DND-41 (cell line): ENCODE measurements around the gene BMP2K.

Experiments
- ATAC-seq: fragments of 200-7000 bp; cut with Tn5 transposase; 3 replicates; pipeline ENCODE4 v1.9.1; 2021; ENCODE audit warnings: low read depth; ENCODE audit not compliant: insufficient read depth
- DNase-seq: peaks from one replicate; pipeline ENCODE4 v3.0.0-alpha.2; 2020
- H2AFZ ChIP-seq: 2 replicates; pipeline ENCODE4 v1.6.0; 2012; ENCODE audit warnings: low read depth, low read length
- H3K27ac ChIP-seq: 2 replicates; pipeline ENCODE4 v1.5.1; 2012; ENCODE audit warnings: low read length, inconsistent platforms
- H3K27me3 ChIP-seq: fragments of 200-600 bp; sonication (generic); 2 replicates; pipeline ENCODE4 v1.6.0; 2012; ENCODE audit warnings: low read length, mild to moderate bottlenecking, inconsistent platforms; ENCODE audit not compliant: insufficient read depth, poor library complexity
- H3K36me3 ChIP-seq: 2 replicates; pipeline ENCODE4 v1.5.1; 2012; ENCODE audit warnings: low read length, inconsistent platforms; ENCODE audit not compliant: insufficient read depth
- H3K4me1 ChIP-seq: 2 replicates; pipeline ENCODE4 v1.5.1; 2012; ENCODE audit warnings: mild to moderate bottlenecking, low read length; ENCODE audit not compliant: insufficient read depth
- H3K4me2 ChIP-seq: 2 replicates; pipeline ENCODE4 v1.6.0; 2012; ENCODE audit warnings: mild to moderate bottlenecking, moderate library complexity, low read length, inconsistent platforms; ENCODE audit not compliant: insufficient read depth
- H3K4me3 ChIP-seq, 2 experiments: fragments of 200-600 bp in 1 of 2; shearing (Covaris generic) in 1 of 2; 2 replicates each; pipeline ENCODE4 v1.5.1; 2012 to 2016; ENCODE audit warnings: inconsistent platforms in 2 of 2, low read length in 2 of 2, mild to moderate bottlenecking in 2 of 2, low read depth in 1 of 2, moderate library complexity in 1 of 2
- H3K79me2 ChIP-seq: 2 replicates; pipeline ENCODE4 v1.6.0; 2012; ENCODE audit warnings: low read length, inconsistent platforms; ENCODE audit not compliant: insufficient read depth
- H3K9ac ChIP-seq: 2 replicates; pipeline ENCODE4 v1.6.0; 2012; ENCODE audit warnings: low read depth, mild to moderate bottlenecking, inconsistent platforms, low read length, moderate library complexity
- H3K9me3 ChIP-seq: 2 replicates; pipeline ENCODE4 v1.5.1; 2012; ENCODE audit warnings: low read length, moderate library complexity, mild to moderate bottlenecking, inconsistent platforms; ENCODE audit not compliant: insufficient read depth, severe bottlenecking
- H4K20me1 ChIP-seq: 2 replicates; pipeline ENCODE4 v1.6.0; 2012; ENCODE audit warnings: low read length; ENCODE audit not compliant: insufficient read depth
- EZH2 ChIP-seq: IDR thresholded peaks from 3 replicates; pipeline ENCODE4 v1.6.1; 2012; ENCODE audit warnings: borderline replicate concordance, low read depth, mild to moderate bottlenecking, moderate library complexity, low read length, inconsistent platforms; ENCODE audit not compliant: severe bottlenecking
- TF ChIP-seq, protein P1 (sequence below): IDR thresholded peaks from 2 replicates; pipeline ENCODE4 v1.5.1; 2012; ENCODE audit warnings: borderline replicate concordance, low read length, moderate library complexity, mild to moderate bottlenecking; ENCODE audit not compliant: poor library complexity, severe bottlenecking; ENCODE audit errors: extremely low read depth

Gene BMP2K

DNA sequence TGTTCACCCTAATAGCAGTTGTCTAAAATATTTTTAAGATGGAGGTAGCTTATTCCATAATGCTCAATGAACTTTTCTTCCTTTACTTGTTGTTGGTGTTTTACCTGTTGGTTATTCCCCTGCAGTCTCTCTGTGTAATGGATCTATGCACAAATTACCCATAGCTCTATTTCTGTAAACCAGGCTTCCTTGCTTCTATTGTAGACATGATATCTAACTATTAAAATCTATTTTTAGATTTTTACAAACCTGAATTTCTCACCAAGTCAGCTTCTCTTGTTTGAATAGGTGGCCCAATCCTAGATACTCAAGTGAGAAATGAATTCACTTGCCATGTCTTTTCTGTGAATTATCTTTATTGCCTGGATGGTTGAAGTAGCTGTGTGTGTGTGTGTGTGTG, 24.8 kb downstream of the BMP2K start:
- Histone ChIP-seq H3K27ac (no peak overlapping the region), H2AFZ (no peak overlapping the region), H3K9ac (no peak overlapping the region), H4K20me1 (no peaks in the 10 kb centered on the region), H3K9me3 (no peaks in the 10 kb centered on the region), H3K4me1 (no peaks in the 10 kb centered on the region), H3K4me3 (no peak overlapping the region), H3K79me2 (peaks cover 29% of the 10 kb centered on the region), H3K4me2 (no peak overlapping the region), H3K27me3 (no peaks in the 10 kb centered on the region), H3K36me3 (no peaks in the 10 kb centered on the region)
- no peak for DNase-seq
- ATAC-seq, result no peak
- TF ChIP-seq, protein P1, sequence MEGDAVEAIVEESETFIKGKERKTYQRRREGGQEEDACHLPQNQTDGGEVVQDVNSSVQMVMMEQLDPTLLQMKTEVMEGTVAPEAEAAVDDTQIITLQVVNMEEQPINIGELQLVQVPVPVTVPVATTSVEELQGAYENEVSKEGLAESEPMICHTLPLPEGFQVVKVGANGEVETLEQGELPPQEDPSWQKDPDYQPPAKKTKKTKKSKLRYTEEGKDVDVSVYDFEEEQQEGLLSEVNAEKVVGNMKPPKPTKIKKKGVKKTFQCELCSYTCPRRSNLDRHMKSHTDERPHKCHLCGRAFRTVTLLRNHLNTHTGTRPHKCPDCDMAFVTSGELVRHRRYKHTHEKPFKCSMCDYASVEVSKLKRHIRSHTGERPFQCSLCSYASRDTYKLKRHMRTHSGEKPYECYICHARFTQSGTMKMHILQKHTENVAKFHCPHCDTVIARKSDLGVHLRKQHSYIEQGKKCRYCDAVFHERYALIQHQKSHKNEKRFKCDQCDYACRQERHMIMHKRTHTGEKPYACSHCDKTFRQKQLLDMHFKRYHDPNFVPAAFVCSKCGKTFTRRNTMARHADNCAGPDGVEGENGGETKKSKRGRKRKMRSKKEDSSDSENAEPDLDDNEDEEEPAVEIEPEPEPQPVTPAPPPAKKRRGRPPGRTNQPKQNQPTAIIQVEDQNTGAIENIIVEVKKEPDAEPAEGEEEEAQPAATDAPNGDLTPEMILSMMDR, result no peak
- no peak for TF ChIP-seq EZH2

DNA sequence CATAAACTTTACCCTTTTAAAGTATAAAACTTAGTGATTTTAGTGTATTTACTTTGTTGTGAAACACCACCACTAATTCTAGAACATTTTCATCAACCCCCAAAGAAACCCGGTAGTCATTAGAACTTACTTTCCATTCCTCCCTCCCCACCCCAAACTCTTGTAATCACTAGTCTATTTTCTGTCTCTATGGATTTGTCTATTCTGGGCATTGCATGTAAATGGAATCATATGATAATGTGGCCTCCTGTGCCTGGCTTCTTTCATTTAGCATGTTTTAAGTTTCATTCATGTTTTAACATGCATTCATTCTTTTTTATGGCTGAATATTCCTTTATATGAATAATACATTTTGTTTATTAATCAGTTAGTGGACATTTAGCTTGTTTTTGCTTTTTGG, 27.8 kb downstream of the BMP2K start:
- no peak overlapping the region for H3K27ac ChIP-seq
- no peak overlapping the region for H3K4me3 ChIP-seq
- H3K4me2 ChIP-seq, result no peak overlapping the region
- no peak for DNase-seq
- H3K4me1 ChIP-seq, result no peaks in the 10 kb centered on the region
- H3K9me3 ChIP-seq, result no peaks in the 10 kb centered on the region
- H3K36me3 ChIP-seq, result no peaks in the 10 kb centered on the region
- ATAC-seq, result no peak
- no peaks in the 10 kb centered on the region for H4K20me1 ChIP-seq
- TF ChIP-seq, protein P1, result no peak
- no peak for TF ChIP-seq EZH2
- no peaks in the 10 kb centered on the region for H3K27me3 ChIP-seq
- no peak overlapping the region for H3K9ac ChIP-seq
- no peak overlapping the region for H2AFZ ChIP-seq
- peaks cover 42% of the 10 kb centered on the region for H3K79me2 ChIP-seq

DNA sequence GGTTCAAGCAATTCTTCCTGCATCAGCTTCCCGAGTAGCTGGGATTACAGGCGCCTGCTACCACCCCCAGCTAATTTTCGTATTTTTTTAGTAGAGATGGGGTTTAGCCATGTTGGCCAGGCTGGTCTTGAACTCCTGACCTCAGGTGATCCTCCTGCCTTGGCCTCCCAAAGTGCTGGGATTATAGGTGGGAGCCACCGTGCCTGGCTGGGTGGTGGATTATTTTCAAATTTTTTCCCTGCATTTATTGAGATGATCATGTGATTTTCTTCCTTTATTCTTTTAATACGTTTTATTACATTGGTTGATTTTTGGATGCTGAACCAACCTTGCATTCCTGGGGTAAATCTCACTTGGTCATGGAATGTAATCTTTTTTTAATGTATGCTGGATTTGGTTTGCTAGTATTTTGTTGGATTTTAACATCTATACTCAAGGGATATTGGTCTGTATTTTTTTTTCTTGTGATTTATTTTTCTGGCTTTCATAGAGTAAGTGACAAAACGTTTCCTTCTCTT, 30.9 kb downstream of the BMP2K start:
- Histone ChIP-seq H3K9ac (no peak overlapping the region), H3K27ac (no peak overlapping the region), H3K4me2 (no peak overlapping the region), H3K4me1 (no peaks in the 10 kb centered on the region), H4K20me1 (no peaks in the 10 kb centered on the region), H3K27me3 (no peaks in the 10 kb centered on the region), H3K9me3 (no peaks in the 10 kb centered on the region), H3K79me2 (peaks cover 45% of the 10 kb centered on the region), H3K4me3 (no peak overlapping the region), H3K36me3 (no peaks in the 10 kb centered on the region), H2AFZ (no peak overlapping the region)
- ATAC-seq (no peak), DNase-seq (no peak)
- no peak for TF ChIP-seq EZH2

DNA sequence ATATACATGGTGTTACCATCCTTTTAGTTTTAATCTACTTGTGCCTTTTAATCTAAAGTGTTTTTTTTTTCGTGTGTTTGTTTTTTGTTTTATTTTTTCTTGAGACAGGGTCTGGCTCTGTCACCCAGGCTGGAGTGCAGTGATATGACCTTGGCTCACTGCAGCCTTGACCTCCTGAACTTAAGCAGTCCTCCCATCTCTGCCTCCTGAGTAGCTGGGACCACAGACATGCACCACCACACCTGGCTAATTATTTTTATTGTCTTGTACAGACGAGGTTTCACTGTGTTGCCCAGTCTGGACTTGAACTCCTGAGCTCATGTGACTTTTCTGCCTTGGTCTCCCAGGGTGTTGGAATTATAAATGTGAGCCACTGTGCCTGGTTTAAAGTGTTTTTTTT, 33.1 kb downstream of the BMP2K start:
- Histone ChIP-seq H3K4me3 (no peak overlapping the region), H2AFZ (no peak overlapping the region), H3K9ac (no peak overlapping the region), H3K36me3 (no peaks in the 10 kb centered on the region), H3K27me3 (no peaks in the 10 kb centered on the region), H3K79me2 (peaks cover 38% of the 10 kb centered on the region), H4K20me1 (no peaks in the 10 kb centered on the region), H3K27ac (no peak overlapping the region), H3K4me2 (no peak overlapping the region), H3K9me3 (no peaks in the 10 kb centered on the region), H3K4me1 (no peaks in the 10 kb centered on the region)
- TF ChIP-seq, protein P1, result no peak
- no peak for TF ChIP-seq EZH2
- no peak for ATAC-seq
- DNase-seq, result no peak
